Liver (tissue), 9 donors: ENCODE data around the gene MEIS2. TPM values are rescaled to one million over a fixed set of nuclear protein-coding genes. Genes with fewer than 3 reads are reported as not detected.

Experiments used
- DNase-seq: peaks from one replicate; pipeline ENCODE4 v3.0.0-alpha.2; 2017; ENCODE audit warnings: low spot score
- H3K27ac ChIP-seq, 2 donors: one replicate each; pipeline ENCODE4 v1.7.0; 2013; ENCODE audit warnings: inconsistent platforms in 2 of 2, low read length in 2 of 2, control low read depth in 1 of 2, low read depth in 1 of 2, mild to moderate bottlenecking in 1 of 2
- H3K27me3 ChIP-seq, 4 donors: one replicate each; pipeline versions ENCODE4 v1.6.1 to v1.7.0; 2013; ENCODE audit warnings: low read length in 3 of 4, inconsistent platforms in 1 of 4, mild to moderate bottlenecking in 1 of 4, moderate library complexity in 1 of 4; ENCODE audit not compliant: control insufficient read depth in 4 of 4, insufficient read depth in 4 of 4
- H3K36me3 ChIP-seq, 4 donors: one replicate each; pipeline versions ENCODE4 v1.6.1 to v1.7.0; 2013; ENCODE audit warnings: low read length in 3 of 4, mild to moderate bottlenecking in 3 of 4, low read depth in 1 of 4, moderate library complexity in 1 of 4; ENCODE audit not compliant: control insufficient read depth in 4 of 4, insufficient read depth in 3 of 4
- H3K4me1 ChIP-seq, 4 donors: one replicate each; pipeline versions ENCODE4 v1.6.1 to v1.7.0; 2013; ENCODE audit warnings: low read length in 3 of 4, mild to moderate bottlenecking in 3 of 4, moderate library complexity in 1 of 4; ENCODE audit not compliant: control insufficient read depth in 4 of 4, insufficient read depth in 4 of 4
- H3K4me3 ChIP-seq, 3 donors: one replicate each; pipeline versions ENCODE4 v1.6.1 to v1.7.0; 2013; ENCODE audit warnings: low read length in 3 of 3, control low read depth in 1 of 3, low read depth in 1 of 3, mild to moderate bottlenecking in 1 of 3
- H3K9ac ChIP-seq, 2 donors: one replicate each; pipeline ENCODE4 v1.7.0; 2013; ENCODE audit warnings: low read length in 2 of 2, mild to moderate bottlenecking in 2 of 2, moderate library complexity in 2 of 2, control low read depth in 1 of 2, low read depth in 1 of 2
- H3K9me3 ChIP-seq, 4 donors: one replicate each; pipeline versions ENCODE4 v1.6.1 to v1.7.0; 2013; ENCODE audit warnings: low read length in 3 of 4; ENCODE audit not compliant: control insufficient read depth in 4 of 4
- EGR1 ChIP-seq, 2 donors: IDR thresholded peaks; 2 replicates each; pipeline ENCODE4 v1.6.1; 2016 to 2018; ENCODE audit warnings: antibody characterized with exemption in 2 of 2, low read depth in 2 of 2
- FOXA1 ChIP-seq: IDR thresholded peaks from 2 replicates; pipeline ENCODE4 v1.6.1; 2016; ENCODE audit warnings: antibody characterized with exemption
- FOXA2 ChIP-seq: IDR thresholded peaks from 2 replicates; pipeline ENCODE4 v1.6.1; 2016; ENCODE audit warnings: antibody characterized with exemption
- GABPA ChIP-seq, 2 donors: IDR thresholded peaks in 1 of 2; conservative IDR thresholded peaks in 1 of 2; 2 replicates each; pipeline ENCODE4 v1.6.1; 2016; ENCODE audit warnings: antibody characterized with exemption in 2 of 2, mild to moderate bottlenecking in 1 of 2, moderate library complexity in 1 of 2
- HNF4A ChIP-seq, 2 donors: conservative IDR thresholded peaks; 2 replicates each; pipeline ENCODE4 v1.6.1; 2016; ENCODE audit warnings: antibody characterized with exemption in 2 of 2, mild to moderate bottlenecking in 2 of 2
- HNF4G ChIP-seq: IDR thresholded peaks from 2 replicates; pipeline ENCODE4 v1.6.1; 2016; ENCODE audit warnings: antibody characterized with exemption
- JUND ChIP-seq, 2 donors: IDR thresholded peaks; 2 replicates each; pipeline ENCODE4 v1.6.1; 2016; ENCODE audit warnings: antibody characterized with exemption in 2 of 2
- NR2F2 ChIP-seq: IDR thresholded peaks from 2 replicates; pipeline ENCODE4 v1.6.1; 2016; ENCODE audit warnings: antibody characterized with exemption
- RAD21 ChIP-seq, 2 donors: IDR thresholded peaks; 2 replicates each; pipeline ENCODE4 v1.6.1; 2016; ENCODE audit warnings: antibody characterized with exemption in 2 of 2, mild to moderate bottlenecking in 2 of 2
- RXRA ChIP-seq, 2 donors: IDR thresholded peaks; 2 replicates each; pipeline ENCODE4 v1.6.1; 2017 to 2018; ENCODE audit warnings: antibody characterized with exemption in 2 of 2, mild to moderate bottlenecking in 1 of 2
- SP1 ChIP-seq: IDR thresholded peaks from 2 replicates; pipeline ENCODE4 v1.6.1; 2018; ENCODE audit warnings: antibody characterized with exemption, mild to moderate bottlenecking
- TAF1 ChIP-seq: conservative IDR thresholded peaks from 2 replicates; pipeline ENCODE4 v1.6.1; 2016; ENCODE audit warnings: antibody characterized with exemption, mild to moderate bottlenecking
- YY1 ChIP-seq: IDR thresholded peaks from 2 replicates; pipeline ENCODE4 v1.6.1; 2016; ENCODE audit warnings: antibody characterized with exemption, mild to moderate bottlenecking
- WGBS: extraction: QIAGEN DNeasy Blood & Tissue Kit; methylation state at CpG from one replicate; pipeline ENCODE4 v1.1.7; 2013; 5-methylcytosine and 5-hydroxymethylcytosine counted together
- polyA plus RNA-seq, 2 donors: library from polyadenylated mRNA; stranded (reverse) in 1 of 2; unstranded in 1 of 2; fragments of 200-250 nt in 1 of 2; fragments of >200 nt in 1 of 2; fragmentation: Nextera tagmentation in 1 of 2; extraction: Ambion mirVana in 1 of 2; gene quantifications; one replicate each; pipeline versions ENCODE4 v1.2.1 to v1.2.3, GENCODE V29; 2013 to 2015
- total RNA-seq, 2 donors: library from RNA; depleted of rRNA; stranded (reverse); fragments of >200 nt; gene quantifications; one replicate each; pipeline ENCODE4 v1.2.3, GENCODE V29; 2014
- TF ChIP-seq, protein P1 (sequence below): IDR thresholded peaks from 2 replicates; pipeline ENCODE4 v1.6.1; 2016; ENCODE audit warnings: antibody characterized with exemption
- TF ChIP-seq, protein P2 (sequence below): IDR thresholded peaks from 2 replicates; pipeline ENCODE4 v1.6.1; 2016; ENCODE audit warnings: antibody characterized with exemption
- TF ChIP-seq, protein P3 (sequence below): IDR thresholded peaks from 2 replicates; pipeline ENCODE4 v1.6.1; 2016; ENCODE audit warnings: antibody characterized with exemption, mild to moderate bottlenecking
- TF ChIP-seq, protein P4 (sequence below): IDR thresholded peaks from 2 replicates; pipeline ENCODE4 v1.6.1; 2016; ENCODE audit warnings: antibody characterized with exemption
- TF ChIP-seq, protein P5 (sequence below): fragments of 150-350 bp; IDR thresholded peaks from 2 replicates; pipeline ENCODE4 v1.5.1; 2017; ENCODE audit warnings: improper control_type of control experiment, low read depth, low read length; ENCODE audit not compliant: missing input control
- donor health status: healthy.
- donor health status: healthy.
- donor health status: healthy.
- donor health status: healthy.
- donor health status: healthy.

Gene MEIS2
- total and polyA plus RNA-seq, 4 donors: 3.9 to 12.6 (median 7.6) TPM

DNA sequence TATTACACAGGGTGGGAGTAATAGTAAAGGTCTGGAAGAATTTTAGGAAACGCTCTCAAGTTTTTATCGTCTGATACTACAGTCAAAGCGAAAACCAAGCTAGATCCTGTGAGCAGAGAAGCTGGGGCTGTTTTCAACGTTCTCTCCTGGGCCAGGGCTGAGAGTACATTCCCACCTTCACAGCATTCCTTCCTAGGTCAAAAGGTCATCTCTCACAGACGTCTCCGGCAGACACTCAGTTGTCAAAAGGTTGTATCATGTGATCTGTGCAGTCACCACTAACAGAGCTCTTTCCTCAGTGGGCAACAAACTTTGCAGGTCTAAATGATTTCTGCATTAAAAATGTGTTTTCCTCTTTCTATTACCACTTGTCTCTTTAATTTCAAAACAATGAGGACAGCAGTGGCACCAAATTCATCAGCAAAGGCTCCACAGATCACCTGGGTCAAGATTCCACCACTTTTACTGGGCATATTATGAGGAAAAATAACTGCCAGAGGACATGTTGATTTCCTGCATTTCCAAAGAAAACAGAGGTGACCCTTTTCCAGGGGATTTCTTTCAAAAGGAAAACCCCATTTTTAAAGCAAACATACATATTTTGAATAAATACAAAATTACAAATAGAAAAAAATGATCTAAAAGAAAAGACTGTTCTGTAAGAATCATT is 41.9 kb downstream of the MEIS2 start:
- TF ChIP-seq YY1 (no peak), EGR1 (IDR thresholded peaks at IDR 0.05; ENCODE audit: low read depth in 2 of 2) (no peak), HNF4A (conservative IDR thresholded peaks at IDR 0.05) (no peak), TAF1 (no peak), RAD21 (IDR thresholded peaks at IDR 0.05) (no peak), FOXA1 (no peak), SP1 (no peak)
- TF ChIP-seq, protein P1, sequence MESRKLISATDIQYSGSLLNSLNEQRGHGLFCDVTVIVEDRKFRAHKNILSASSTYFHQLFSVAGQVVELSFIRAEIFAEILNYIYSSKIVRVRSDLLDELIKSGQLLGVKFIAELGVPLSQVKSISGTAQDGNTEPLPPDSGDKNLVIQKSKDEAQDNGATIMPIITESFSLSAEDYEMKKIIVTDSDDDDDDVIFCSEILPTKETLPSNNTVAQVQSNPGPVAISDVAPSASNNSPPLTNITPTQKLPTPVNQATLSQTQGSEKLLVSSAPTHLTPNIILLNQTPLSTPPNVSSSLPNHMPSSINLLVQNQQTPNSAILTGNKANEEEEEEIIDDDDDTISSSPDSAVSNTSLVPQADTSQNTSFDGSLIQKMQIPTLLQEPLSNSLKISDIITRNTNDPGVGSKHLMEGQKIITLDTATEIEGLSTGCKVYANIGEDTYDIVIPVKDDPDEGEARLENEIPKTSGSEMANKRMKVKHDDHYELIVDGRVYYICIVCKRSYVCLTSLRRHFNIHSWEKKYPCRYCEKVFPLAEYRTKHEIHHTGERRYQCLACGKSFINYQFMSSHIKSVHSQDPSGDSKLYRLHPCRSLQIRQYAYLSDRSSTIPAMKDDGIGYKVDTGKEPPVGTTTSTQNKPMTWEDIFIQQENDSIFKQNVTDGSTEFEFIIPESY: no peak
- TF ChIP-seq, protein P2, sequence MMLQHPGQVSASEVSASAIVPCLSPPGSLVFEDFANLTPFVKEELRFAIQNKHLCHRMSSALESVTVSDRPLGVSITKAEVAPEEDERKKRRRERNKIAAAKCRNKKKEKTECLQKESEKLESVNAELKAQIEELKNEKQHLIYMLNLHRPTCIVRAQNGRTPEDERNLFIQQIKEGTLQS: no peak
- Histone ChIP-seq H3K36me3 (no peaks in the 10 kb centered on the region), H3K9me3 (no peaks in the 10 kb centered on the region), H3K27ac (no peak overlapping the region), H3K27me3 (no peaks in the 10 kb centered on the region), H3K4me3 (no peak overlapping the region), H3K9ac (no peak overlapping the region), H3K4me1 (no peaks in the 10 kb centered on the region)
- DNase-seq: no peak
- WGBS: 79% methylated on average over 6 of the region's 6 CpGs

DNA sequence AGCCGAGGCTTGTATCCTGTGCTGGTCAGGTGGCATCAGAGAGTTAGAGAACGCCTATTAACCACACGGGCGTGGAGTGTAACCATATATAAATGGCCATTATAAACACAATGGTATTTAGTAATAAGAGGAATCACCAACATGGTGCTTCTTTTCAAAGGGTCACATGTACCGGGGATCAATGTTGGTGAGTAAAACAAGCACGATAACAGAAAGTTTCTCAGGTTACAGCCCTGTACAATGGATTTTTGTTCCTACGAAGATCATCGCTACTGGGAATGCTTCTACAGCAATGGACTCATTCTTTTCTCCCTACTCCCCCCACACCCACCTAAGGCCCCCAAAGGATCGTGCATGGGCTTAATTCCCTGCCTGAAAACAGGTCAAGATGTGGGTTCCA is 42.5 kb downstream of the MEIS2 start:
- 90% methylated on average over 9 of the region's 9 CpGs for WGBS
- H3K27me3 ChIP-seq: no peaks in the 10 kb centered on the region
- no peak overlapping the region for H3K27ac ChIP-seq
- no peaks in the 10 kb centered on the region for H3K36me3 ChIP-seq
- no peaks in the 10 kb centered on the region for H3K4me1 ChIP-seq
- H3K9me3 ChIP-seq: no peaks in the 10 kb centered on the region
- TF ChIP-seq TAF1 (no peak), RAD21 (IDR thresholded peaks at IDR 0.05) (no peak), FOXA2 (no peak), EGR1 (IDR thresholded peaks at IDR 0.05; ENCODE audit: low read depth in 2 of 2) (no peak), RXRA (IDR thresholded peaks at IDR 0.05) (no peak), HNF4G (no peak), GABPA (IDR thresholded peaks at IDR 0.05 in 1 of 2, conservative IDR thresholded peaks at IDR 0.05 in 1 of 2) (no peak), NR2F2 (no peak), FOXA1 (no peak), YY1 (no peak), JUND (IDR thresholded peaks at IDR 0.05) (no peak), SP1 (no peak), HNF4A (conservative IDR thresholded peaks at IDR 0.05) (no peak)
- TF ChIP-seq, protein P2: no peak
- TF ChIP-seq, protein P3, sequence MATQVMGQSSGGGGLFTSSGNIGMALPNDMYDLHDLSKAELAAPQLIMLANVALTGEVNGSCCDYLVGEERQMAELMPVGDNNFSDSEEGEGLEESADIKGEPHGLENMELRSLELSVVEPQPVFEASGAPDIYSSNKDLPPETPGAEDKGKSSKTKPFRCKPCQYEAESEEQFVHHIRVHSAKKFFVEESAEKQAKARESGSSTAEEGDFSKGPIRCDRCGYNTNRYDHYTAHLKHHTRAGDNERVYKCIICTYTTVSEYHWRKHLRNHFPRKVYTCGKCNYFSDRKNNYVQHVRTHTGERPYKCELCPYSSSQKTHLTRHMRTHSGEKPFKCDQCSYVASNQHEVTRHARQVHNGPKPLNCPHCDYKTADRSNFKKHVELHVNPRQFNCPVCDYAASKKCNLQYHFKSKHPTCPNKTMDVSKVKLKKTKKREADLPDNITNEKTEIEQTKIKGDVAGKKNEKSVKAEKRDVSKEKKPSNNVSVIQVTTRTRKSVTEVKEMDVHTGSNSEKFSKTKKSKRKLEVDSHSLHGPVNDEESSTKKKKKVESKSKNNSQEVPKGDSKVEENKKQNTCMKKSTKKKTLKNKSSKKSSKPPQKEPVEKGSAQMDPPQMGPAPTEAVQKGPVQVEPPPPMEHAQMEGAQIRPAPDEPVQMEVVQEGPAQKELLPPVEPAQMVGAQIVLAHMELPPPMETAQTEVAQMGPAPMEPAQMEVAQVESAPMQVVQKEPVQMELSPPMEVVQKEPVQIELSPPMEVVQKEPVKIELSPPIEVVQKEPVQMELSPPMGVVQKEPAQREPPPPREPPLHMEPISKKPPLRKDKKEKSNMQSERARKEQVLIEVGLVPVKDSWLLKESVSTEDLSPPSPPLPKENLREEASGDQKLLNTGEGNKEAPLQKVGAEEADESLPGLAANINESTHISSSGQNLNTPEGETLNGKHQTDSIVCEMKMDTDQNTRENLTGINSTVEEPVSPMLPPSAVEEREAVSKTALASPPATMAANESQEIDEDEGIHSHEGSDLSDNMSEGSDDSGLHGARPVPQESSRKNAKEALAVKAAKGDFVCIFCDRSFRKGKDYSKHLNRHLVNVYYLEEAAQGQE: no peak
- TF ChIP-seq, protein P1: no peak
- TF ChIP-seq, protein P4, sequence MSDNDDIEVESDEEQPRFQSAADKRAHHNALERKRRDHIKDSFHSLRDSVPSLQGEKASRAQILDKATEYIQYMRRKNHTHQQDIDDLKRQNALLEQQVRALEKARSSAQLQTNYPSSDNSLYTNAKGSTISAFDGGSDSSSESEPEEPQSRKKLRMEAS: no peak
- TF ChIP-seq, protein P5, sequence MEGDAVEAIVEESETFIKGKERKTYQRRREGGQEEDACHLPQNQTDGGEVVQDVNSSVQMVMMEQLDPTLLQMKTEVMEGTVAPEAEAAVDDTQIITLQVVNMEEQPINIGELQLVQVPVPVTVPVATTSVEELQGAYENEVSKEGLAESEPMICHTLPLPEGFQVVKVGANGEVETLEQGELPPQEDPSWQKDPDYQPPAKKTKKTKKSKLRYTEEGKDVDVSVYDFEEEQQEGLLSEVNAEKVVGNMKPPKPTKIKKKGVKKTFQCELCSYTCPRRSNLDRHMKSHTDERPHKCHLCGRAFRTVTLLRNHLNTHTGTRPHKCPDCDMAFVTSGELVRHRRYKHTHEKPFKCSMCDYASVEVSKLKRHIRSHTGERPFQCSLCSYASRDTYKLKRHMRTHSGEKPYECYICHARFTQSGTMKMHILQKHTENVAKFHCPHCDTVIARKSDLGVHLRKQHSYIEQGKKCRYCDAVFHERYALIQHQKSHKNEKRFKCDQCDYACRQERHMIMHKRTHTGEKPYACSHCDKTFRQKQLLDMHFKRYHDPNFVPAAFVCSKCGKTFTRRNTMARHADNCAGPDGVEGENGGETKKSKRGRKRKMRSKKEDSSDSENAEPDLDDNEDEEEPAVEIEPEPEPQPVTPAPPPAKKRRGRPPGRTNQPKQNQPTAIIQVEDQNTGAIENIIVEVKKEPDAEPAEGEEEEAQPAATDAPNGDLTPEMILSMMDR: no peak
- no peak overlapping the region for H3K9ac ChIP-seq
- no peak overlapping the region for H3K4me3 ChIP-seq
- DNase-seq: no peak
